Measurements from ENCODE around the gene PLEKHA8.

The PLEKHA8 gene

GRCh38 chr7:30170476-30171205, 142.4 kb downstream of the PLEKHA8 start:
- no peak overlapping the region for H3K4me3 ChIP-seq (ENCODE audit: low read depth, low read length)
- no peak for TF ChIP-seq CTCF (IDR thresholded peaks at IDR 0.05; ENCODE audit: borderline replicate concordance, insufficient read depth, low read depth, low read length)

GRCh38 chr7:30171766-30172447, 143.7 kb downstream of the PLEKHA8 start:
- TF ChIP-seq CTCF (IDR thresholded peaks at IDR 0.05; ENCODE audit: borderline replicate concordance, insufficient read depth, low read depth, low read length) = no peak
- H3K4me3 ChIP-seq (ENCODE audit: low read depth, low read length) = no peak overlapping the region

- H3K4me3 ChIP-seq (ENCODE audit: low read depth, low read length) = no peak overlapping the region
- no peak for TF ChIP-seq CTCF (IDR thresholded peaks at IDR 0.05; ENCODE audit: borderline replicate concordance, insufficient read depth, low read depth, low read length)
These were observed 144.2 kb downstream of the PLEKHA8 start for GRCh38 chr7:30172451-30172850.

GRCh38 chr7:30173058-30173897, 145.1 kb downstream of the PLEKHA8 start:
- TF ChIP-seq CTCF (IDR thresholded peaks at IDR 0.05; ENCODE audit: borderline replicate concordance, insufficient read depth, low read depth, low read length) = no peak
- H3K4me3 ChIP-seq (ENCODE audit: low read depth, low read length) = no peak overlapping the region

GRCh38 chr7:30175180-30175579, 147.0 kb downstream of the PLEKHA8 start:
- no peak for TF ChIP-seq CTCF (IDR thresholded peaks at IDR 0.05; ENCODE audit: borderline replicate concordance, insufficient read depth, low read depth, low read length)
- H3K4me3 ChIP-seq (ENCODE audit: low read depth, low read length) = no peak overlapping the region

- no peak overlapping the region for H3K4me3 ChIP-seq (ENCODE audit: low read depth, low read length)
- TF ChIP-seq CTCF (IDR thresholded peaks at IDR 0.05; ENCODE audit: borderline replicate concordance, insufficient read depth, low read depth, low read length) = no peak
These were observed 147.5 kb downstream of the PLEKHA8 start for GRCh38 chr7:30175636-30176147.
